ENCODE results near the gene PPP1R37. TPM values are rescaled to one million over a fixed set of nuclear protein-coding genes. Genes with fewer than 3 reads are reported as not detected.

Gene PPP1R37
- total and polyA plus RNA-seq, 2 of the 13 experiments (the other 11 are each of a cell fraction or from before 2014, with no cell fraction given): 9.0 to 14.3 TPM

GRCh38 chr19:45079063-45079910 is 13.7 kb upstream of the PPP1R37 start, which contains the start of gene GEMIN7 (continued):
- TF ChIP-seq ZNF703 (CRISPR knock-in tag; IDR thresholded peaks at IDR 0.05; ENCODE audit: borderline replicate concordance) (no peak), EHMT2 (IDR thresholded peaks at IDR 0.05; ENCODE audit: borderline replicate concordance, low read depth, low read length) (no peak), MED13 (CRISPR knock-in tag; IDR thresholded peaks at IDR 0.05) (peak; percentile 84), ZSCAN31 (CRISPR knock-in tag; IDR thresholded peaks at IDR 0.05; ENCODE audit: low read depth) (peak; percentile 89), ZNF18 (CRISPR knock-in tag; IDR thresholded peaks at IDR 0.05; ENCODE audit: insufficient replicate concordance) (peak; percentile 74), BHLHE40 (IDR thresholded peaks at IDR 0.05; ENCODE audit: low read length) (peak; percentile 43; the same call in 1 of the 2 replicates), ZBTB2 (CRISPR knock-in tag; IDR thresholded peaks at IDR 0.05; ENCODE audit: low read depth) (peak; percentile 82; the same call in 1 of the 2 replicates), SATB2 (CRISPR knock-in tag; IDR thresholded peaks at IDR 0.05) (peak; percentile 97; the same call in 1 of the 2 replicates), ARID5B (CRISPR knock-in tag; IDR thresholded peaks at IDR 0.05) (peak; percentile 19), ARHGAP35 (CRISPR knock-in tag; IDR thresholded peaks at IDR 0.05; ENCODE audit: borderline replicate concordance) (peak; percentile 67; the same call in 1 of the 2 replicates), PHF20 (CRISPR knock-in tag; IDR thresholded peaks at IDR 0.05) (peak; percentile 95), ZNF282 (IDR thresholded peaks at IDR 0.05; ENCODE audit: partially characterized antibody) (no peak), ZNF792 (CRISPR knock-in tag; IDR thresholded peaks at IDR 0.05) (peak; percentile 89), DNMT1 (CRISPR knock-in tag; IDR thresholded peaks at IDR 0.05) (peak; percentile 94; the same call in 1 of the 2 replicates), KLF16 (CRISPR knock-in tag; IDR thresholded peaks at IDR 0.05) (peak in 1 of 2 experiments; percentile 94; a peak in 2 of 4 replicates), ZNF326 (CRISPR knock-in tag; IDR thresholded peaks at IDR 0.05; ENCODE audit: borderline replicate concordance) (no peak), ZNF468 (CRISPR knock-in tag; IDR thresholded peaks at IDR 0.05) (no peak), ZFP62 (CRISPR knock-in tag; IDR thresholded peaks at IDR 0.05) (0 out of 2 replicates have a peak, but pooled peaks have one; percentile 78), POLR2A (IDR thresholded peaks at IDR 0.05; ENCODE audit: insufficient read depth in 1 of 2, low read depth in 2 of 2, low read length in 2 of 2) (peak; percentile 62 to 82; a peak in 3 of 4 replicates), ZBTB3 (CRISPR knock-in tag; IDR thresholded peaks at IDR 0.05; ENCODE audit: borderline replicate concordance, low read depth) (no peak), SALL1 (CRISPR knock-in tag; IDR thresholded peaks at IDR 0.05) (peak; percentile 87)

All from HepG2 (cell line).